Measurements from ENCODE around the gene ATXN7.

The ATXN7 gene

DNA sequence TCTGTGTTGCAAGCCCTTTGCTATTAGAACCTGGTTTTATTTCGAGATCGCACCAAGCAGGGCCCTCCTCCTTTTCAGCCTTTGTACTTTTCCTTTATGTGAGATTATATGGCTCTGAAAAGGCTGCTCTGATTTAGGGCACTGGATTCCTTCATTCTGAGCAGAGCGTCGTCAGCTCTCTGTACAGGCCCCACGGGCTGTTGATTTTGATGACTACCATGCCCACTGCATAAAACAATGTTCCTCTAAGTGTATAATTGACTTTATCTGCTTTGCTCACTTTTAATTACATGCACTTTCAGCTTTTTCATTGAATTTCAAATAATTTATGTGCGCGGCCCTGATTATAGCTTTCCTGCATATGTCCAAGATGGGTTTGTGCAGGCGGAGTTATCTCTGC is 164.0 kb downstream of the ATXN7 start:
- no peak for TF ChIP-seq CTCF (IDR thresholded peaks at IDR 0.05; ENCODE audit: control insufficient read depth, extremely low read depth, insufficient read depth)
- H3K4me3 ChIP-seq (ENCODE audit: low read depth, low read length), result no peak overlapping the region
- no peak for DNase-seq (ENCODE audit: low read depth)

DNA sequence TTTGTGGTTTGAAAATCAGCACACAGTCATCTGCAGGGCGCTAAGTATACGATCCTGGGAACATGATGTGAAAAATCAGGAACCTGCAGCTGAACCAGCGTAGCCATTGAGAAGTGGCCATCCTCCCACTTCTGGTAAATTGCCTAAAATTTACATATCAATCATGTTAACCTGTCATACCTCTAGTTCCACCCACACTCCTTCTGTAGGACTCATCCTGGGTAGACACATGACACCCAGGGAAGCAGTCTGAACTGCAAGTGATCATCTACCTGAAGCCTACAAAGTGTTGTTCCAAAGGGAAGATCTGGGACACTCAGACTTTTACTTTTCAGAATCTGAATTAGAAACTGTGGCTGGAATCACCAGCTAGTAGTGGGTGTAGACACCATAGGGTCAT is 165.1 kb downstream of the ATXN7 start:
- H3K4me3 ChIP-seq (ENCODE audit: low read depth, low read length), result no peak overlapping the region
- DNase-seq (ENCODE audit: low read depth), result no peak
- no peak for TF ChIP-seq CTCF (IDR thresholded peaks at IDR 0.05; ENCODE audit: control insufficient read depth, extremely low read depth, insufficient read depth)

DNA sequence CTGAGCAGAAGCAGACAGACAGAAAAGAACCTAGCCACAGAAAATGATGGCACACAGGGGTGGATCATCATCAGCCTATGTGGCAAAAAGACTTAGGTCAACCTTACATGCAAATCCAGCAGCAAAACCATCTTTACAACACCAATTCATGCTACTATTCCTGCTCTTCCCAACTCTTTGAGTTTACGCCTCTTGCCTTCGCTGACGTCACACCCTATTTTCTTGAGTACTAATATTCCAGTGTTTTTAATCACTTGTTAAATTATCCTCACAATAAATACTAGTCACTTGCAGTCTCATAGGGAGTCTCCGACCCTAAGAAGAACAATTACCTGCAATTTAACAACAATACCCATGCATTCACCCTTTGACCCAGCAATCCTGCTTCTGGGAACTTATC is 165.6 kb downstream of the ATXN7 start:
- no peak for DNase-seq (ENCODE audit: low read depth)
- H3K4me3 ChIP-seq (ENCODE audit: low read depth, low read length), result no peak overlapping the region
- no peak for TF ChIP-seq CTCF (IDR thresholded peaks at IDR 0.05; ENCODE audit: control insufficient read depth, extremely low read depth, insufficient read depth)

DNA sequence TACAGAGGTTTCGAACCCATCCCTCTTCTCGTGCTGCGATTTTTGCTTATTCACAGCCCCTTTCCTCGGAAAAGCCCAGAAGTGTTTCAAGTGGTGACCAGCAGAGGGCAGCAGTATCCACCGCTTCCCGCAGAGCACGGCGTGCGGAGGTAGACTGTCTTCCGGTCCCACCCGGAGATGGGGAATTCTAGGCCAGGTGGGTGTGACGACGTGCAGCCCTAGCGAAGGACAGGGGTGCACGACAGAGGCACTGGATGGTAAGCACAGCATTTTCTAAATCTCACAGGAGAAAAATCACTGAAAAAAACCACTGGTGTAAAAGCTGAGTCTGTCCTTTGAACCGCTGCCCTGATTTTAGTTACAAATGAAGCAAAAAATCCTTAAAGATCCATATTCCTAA is 167.1 kb downstream of the ATXN7 start:
- no peak overlapping the region for H3K4me3 ChIP-seq (ENCODE audit: low read depth, low read length)

GRCh38 chr3:64031540-64032508 is 168.2 kb downstream of the ATXN7 start:
- no peak for TF ChIP-seq CTCF (IDR thresholded peaks at IDR 0.05; ENCODE audit: control insufficient read depth, extremely low read depth, insufficient read depth)
- H3K4me3 ChIP-seq (ENCODE audit: low read depth, low read length), result no peak overlapping the region
- no peak for DNase-seq (ENCODE audit: low read depth)

More for the DNA sequence above, 167.1 kb downstream of the ATXN7 start:
- peak; percentile 14 for DNase-seq (ENCODE audit: low read depth)
- peak; percentile 87 for TF ChIP-seq CTCF (IDR thresholded peaks at IDR 0.05; ENCODE audit: control insufficient read depth, extremely low read depth, insufficient read depth)

DNA sequence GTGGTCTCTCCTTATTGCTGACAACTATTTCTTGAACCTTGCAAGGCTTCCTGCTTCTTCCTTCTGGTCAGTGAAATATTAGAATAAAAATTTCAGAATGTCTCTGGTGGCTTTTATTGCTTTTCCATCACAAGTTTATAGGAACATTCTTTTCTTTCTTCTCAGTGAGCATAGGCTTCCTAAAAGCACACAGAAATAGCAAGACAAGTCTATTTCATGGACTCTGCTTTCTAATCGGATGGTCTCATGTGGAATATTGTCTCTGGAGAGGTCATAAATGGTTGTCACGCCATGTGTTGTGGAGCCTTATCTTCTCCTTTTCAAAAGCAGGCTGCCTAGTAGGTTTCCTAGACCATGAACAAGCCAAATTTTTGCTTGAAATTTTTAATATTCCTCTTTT is 169.4 kb downstream of the ATXN7 start:
- no peak overlapping the region for H3K4me3 ChIP-seq (ENCODE audit: low read depth, low read length)
- DNase-seq (ENCODE audit: low read depth), result no peak
- no peak for TF ChIP-seq CTCF (IDR thresholded peaks at IDR 0.05; ENCODE audit: control insufficient read depth, extremely low read depth, insufficient read depth)

Measured in LNCaP clone FGC (cell line).